ENCODE measurements around the gene FLII. TPM values are rescaled to one million over a fixed set of nuclear protein-coding genes. Genes with fewer than 3 reads are reported as not detected.
A peak's percentile ranks its signal among the peaks of the same experiment; 100 is the strongest.

Gene FLII
- total RNA-seq, 4 donors from 2014 or later, result 190 to 344 (median 232) TPM

- Histone ChIP-seq H3K9me3 (no peaks in the 10 kb centered on the region), H3K4me3 (no peak overlapping the region), H3K27me3 (no peaks in the 10 kb centered on the region), H3K4me1 (peaks cover 20 to 74% (median 24%) of the 10 kb centered on the region in 3 donors), H3K27ac (peak overlapping the region in 2 of 4 donors; percentile 39 to 81), H3K36me3 (peaks cover 15 to 98% (median 18%) of the 10 kb centered on the region in 3 donors)
- intact Hi-C loops (cut with DNase I), result no loop called here
- WGBS, 2 donors, result 86% methylated on average over 8 of the region's 21 CpGs; no CpG with 5 or more reads in 1 of the 2 donors
- TF ChIP-seq, protein P1, sequence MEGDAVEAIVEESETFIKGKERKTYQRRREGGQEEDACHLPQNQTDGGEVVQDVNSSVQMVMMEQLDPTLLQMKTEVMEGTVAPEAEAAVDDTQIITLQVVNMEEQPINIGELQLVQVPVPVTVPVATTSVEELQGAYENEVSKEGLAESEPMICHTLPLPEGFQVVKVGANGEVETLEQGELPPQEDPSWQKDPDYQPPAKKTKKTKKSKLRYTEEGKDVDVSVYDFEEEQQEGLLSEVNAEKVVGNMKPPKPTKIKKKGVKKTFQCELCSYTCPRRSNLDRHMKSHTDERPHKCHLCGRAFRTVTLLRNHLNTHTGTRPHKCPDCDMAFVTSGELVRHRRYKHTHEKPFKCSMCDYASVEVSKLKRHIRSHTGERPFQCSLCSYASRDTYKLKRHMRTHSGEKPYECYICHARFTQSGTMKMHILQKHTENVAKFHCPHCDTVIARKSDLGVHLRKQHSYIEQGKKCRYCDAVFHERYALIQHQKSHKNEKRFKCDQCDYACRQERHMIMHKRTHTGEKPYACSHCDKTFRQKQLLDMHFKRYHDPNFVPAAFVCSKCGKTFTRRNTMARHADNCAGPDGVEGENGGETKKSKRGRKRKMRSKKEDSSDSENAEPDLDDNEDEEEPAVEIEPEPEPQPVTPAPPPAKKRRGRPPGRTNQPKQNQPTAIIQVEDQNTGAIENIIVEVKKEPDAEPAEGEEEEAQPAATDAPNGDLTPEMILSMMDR (IDR thresholded peaks at IDR 0.05), result no peak
- TF ChIP-seq POLR2A (IDR thresholded peaks at IDR 0.05), result no peak
- DNase-seq, result no peak
Observed at GRCh38 chr17:18245038-18245776, 13.3 kb downstream of the FLII start.

- peaks cover 2 to 43% (median 5%) of the 10 kb centered on the region in 3 donors for H3K4me1 ChIP-seq
- no peak overlapping the region for H3K27ac ChIP-seq
- DNase-seq, result no peak
- no peaks in the 10 kb centered on the region for H3K9me3 ChIP-seq
- no peak overlapping the region for H3K4me3 ChIP-seq
- no peaks in the 10 kb centered on the region for H3K27me3 ChIP-seq
- 69 to 80% methylated on average over 1 to 2 of the region's 28 CpGs for WGBS, 2 donors
- TF ChIP-seq, protein P1 (IDR thresholded peaks at IDR 0.05), result no peak
- TF ChIP-seq POLR2A (IDR thresholded peaks at IDR 0.05), result no peak
- intact Hi-C loops (cut with DNase I), result no loop called here
- peaks cover 19 to 100% (median 25%) of the 10 kb centered on the region in 3 donors for H3K36me3 ChIP-seq
Observed at GRCh38 chr17:18241229-18241871, 17.2 kb downstream of the FLII start.

GRCh38 chr17:18240449-18240848, 18.1 kb downstream of the FLII start:
- peaks cover 0 to 43% (median 4%) of the 10 kb centered on the region in 3 donors for H3K4me1 ChIP-seq
- H3K4me3 ChIP-seq, result no peak overlapping the region
- H3K27me3 ChIP-seq, result no peaks in the 10 kb centered on the region
- TF ChIP-seq, protein P1 (IDR thresholded peaks at IDR 0.05), result no peak
- TF ChIP-seq POLR2A (IDR thresholded peaks at IDR 0.05), result no peak
- no peaks in the 10 kb centered on the region for H3K9me3 ChIP-seq
- no peak for DNase-seq
- WGBS, 2 donors, result 79% methylated on average over 5 of the region's 19 CpGs; no CpG with 5 or more reads in 1 of the 2 donors
- H3K27ac ChIP-seq, result no peak overlapping the region
- peaks cover 13 to 98% (median 18%) of the 10 kb centered on the region in 3 donors for H3K36me3 ChIP-seq
- intact Hi-C loops (cut with DNase I), result no loop called here

DNA sequence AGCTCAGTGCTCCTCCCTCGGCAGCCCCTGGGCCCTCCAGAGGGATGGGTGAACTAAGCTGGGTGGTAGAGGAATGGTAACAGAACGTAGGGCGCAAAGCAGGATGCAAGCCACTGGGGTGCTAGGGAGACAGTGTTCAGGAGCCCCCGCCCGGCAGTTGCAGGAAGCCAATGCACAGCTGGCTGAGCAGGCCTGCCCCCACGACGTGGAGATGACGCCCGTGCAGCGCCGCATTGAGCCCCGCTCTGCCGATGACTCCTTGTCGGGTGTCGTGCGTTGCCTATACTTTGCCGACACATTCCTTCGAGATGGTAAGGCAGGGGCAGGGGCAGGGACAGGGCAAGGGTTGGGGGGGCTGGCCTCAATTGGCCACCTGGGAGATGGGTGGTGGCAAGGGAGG, 20.2 kb downstream of the FLII start:
- no peak for TF ChIP-seq POLR2A (IDR thresholded peaks at IDR 0.05)
- TF ChIP-seq, protein P1 (IDR thresholded peaks at IDR 0.05), result no peak
- no peak overlapping the region for H3K4me3 ChIP-seq
- H3K27me3 ChIP-seq, result no peaks in the 10 kb centered on the region
- H3K36me3 ChIP-seq, result peaks cover 16 to 98% (median 30%) of the 10 kb centered on the region in 3 donors
- 95 to 100% methylated on average over 3 to 17 of the region's 18 CpGs for WGBS, 2 donors
- H3K27ac ChIP-seq, result no peak overlapping the region
- H3K4me1 ChIP-seq, result peaks cover 0 to 37% (median 9%) of the 10 kb centered on the region in 3 donors
- DNase-seq, result no peak
- H3K9me3 ChIP-seq, result no peaks in the 10 kb centered on the region
- intact Hi-C loops (cut with DNase I), result no loop called here

- H3K36me3 ChIP-seq, result peaks cover 16 to 98% (median 30%) of the 10 kb centered on the region in 3 donors
- no peak for DNase-seq
- intact Hi-C loops (cut with DNase I), result no loop called here
- no peak overlapping the region for H3K4me3 ChIP-seq
- no peak for TF ChIP-seq POLR2A (IDR thresholded peaks at IDR 0.05)
- TF ChIP-seq, protein P1 (IDR thresholded peaks at IDR 0.05), result no peak
- no peaks in the 10 kb centered on the region for H3K27me3 ChIP-seq
- 91% methylated on average over 13 of the region's 20 CpGs; no CpG with 5 or more reads in 1 of the 2 donors for WGBS, 2 donors
- H3K9me3 ChIP-seq, result no peaks in the 10 kb centered on the region
- H3K4me1 ChIP-seq, result peaks cover 0 to 29% (median 9%) of the 10 kb centered on the region in 3 donors
- no peak overlapping the region for H3K27ac ChIP-seq
Observed at GRCh38 chr17:18237461-18237860, 21.1 kb downstream of the FLII start.
